ENCODE measurements around the gene HNF1A. TPM values are rescaled to one million over a fixed set of nuclear protein-coding genes. Genes with fewer than 3 reads are reported as not detected.
"Not testable (repeated sequence)": the region's sequence is repeated elsewhere in the genome, so short reads cannot be mapped to it uniquely, and the experiment has no call there.

HNF1A gene
- total RNA-seq, 8 experiments from 2014 or later = 0.05 to 0.71 (median 0.36) TPM; not detected in 3

- in situ Hi-C loops (cut with MboI; ENCODE audit: low pct_unique_long_range_greater_than_20kb in 2 of 9, low sequenced_read_pairs in 9 of 9, unreplicated experiment in 9 of 9) = no loop called here
- Histone ChIP-seq H3K27ac (no peak overlapping the region), H3K4me3 (no peak overlapping the region), H3K4me1 (replicated peaks in 1 of 2) (no peaks in the 10 kb centered on the region)
- 55 to 100% (median 75%) methylated on average over 1 to 9 of the region's 10 CpGs; no CpG with 5 or more reads in 1 of the 10 experiments for WGBS, 10 experiments
- no peak for ATAC-seq (replicated peaks in 6 of 8)
Measured at GRCh38 chr12:121030576-121031212, 52.4 kb downstream of the HNF1A start.

- Histone ChIP-seq H3K27ac (no peak overlapping the region), H3K4me3 (no peak overlapping the region), H3K4me1 (replicated peaks in 1 of 2) (no peaks in the 10 kb centered on the region)
- WGBS, 10 experiments = 0 to 100% (median 61%) methylated on average over 1 to 6 of the region's 10 CpGs; no CpG with 5 or more reads in 1 of the 10 experiments
- ATAC-seq (replicated peaks in 6 of 8) = peak in 3 of 8 experiments; percentile 14 to 57 (median 40)
- in situ Hi-C loops (cut with MboI; ENCODE audit: low pct_unique_long_range_greater_than_20kb in 2 of 9, low sequenced_read_pairs in 9 of 9, unreplicated experiment in 9 of 9) = no loop called here
Measured at GRCh38 chr12:121033625-121034349, 55.4 kb downstream of the HNF1A start.

- Histone ChIP-seq H3K4me1 (replicated peaks in 1 of 2) (no peaks in the 10 kb centered on the region), H3K4me3 (no peak overlapping the region), H3K27ac (no peak overlapping the region)
- no peak for ATAC-seq (replicated peaks in 6 of 8)
- WGBS, 10 experiments = 40 to 95% (median 80%) methylated on average over 1 to 6 of the region's 9 CpGs; no CpG with 5 or more reads in 1 of the 10 experiments
- in situ Hi-C loops (cut with MboI; ENCODE audit: low pct_unique_long_range_greater_than_20kb in 2 of 9, low sequenced_read_pairs in 9 of 9, unreplicated experiment in 9 of 9) = no loop called here
Measured at GRCh38 chr12:121034616-121035305, 56.4 kb downstream of the HNF1A start.

- no peak overlapping the region for H3K4me3 ChIP-seq
- in situ Hi-C loops (cut with MboI; ENCODE audit: low pct_unique_long_range_greater_than_20kb in 2 of 9, low sequenced_read_pairs in 9 of 9, unreplicated experiment in 9 of 9) = no loop called here
- no peaks in the 10 kb centered on the region for H3K4me1 ChIP-seq (replicated peaks in 1 of 2)
- ATAC-seq (replicated peaks in 6 of 8) = no peak
- WGBS, 10 experiments = 22 to 94% (median 51%) methylated on average over 1 to 6 of the region's 6 CpGs; no CpG with 5 or more reads in 1 of the 10 experiments
- no peak overlapping the region for H3K27ac ChIP-seq
Measured at GRCh38 chr12:121036810-121037326, 58.5 kb downstream of the HNF1A start.

- WGBS, 10 experiments = 0 to 78% (median 48%) methylated on average over 2 to 6 of the region's 13 CpGs; no CpG with 5 or more reads in 1 of the 10 experiments
- H3K27ac ChIP-seq = no peak within 1 kb of the TSS
- in situ Hi-C loops (cut with MboI; ENCODE audit: low pct_unique_long_range_greater_than_20kb in 2 of 9, low sequenced_read_pairs in 9 of 9, unreplicated experiment in 9 of 9) = no loop called here
- H3K4me3 ChIP-seq = no peak within 1 kb of the TSS
- ATAC-seq (replicated peaks in 6 of 8) = peak in 3 of 8 experiments; percentile 80 to 93 (median 82)
- no peaks in the 10 kb centered on the region for H3K4me1 ChIP-seq (replicated peaks in 1 of 2)
Measured at GRCh38 chr12:121038861-121039668, 60.7 kb downstream of the HNF1A start, which contains the start of gene OASL. OASL (minus strand) TSS chr12:121039246; CDS start chr12:121038971, 275 bp downstream.

GRCh38 chr12:121043067-121043466, 64.7 kb downstream of the HNF1A start:
- no peaks in the 10 kb centered on the region for H3K4me1 ChIP-seq (replicated peaks in 1 of 2)
- no peak overlapping the region for H3K4me3 ChIP-seq
- no peak overlapping the region for H3K27ac ChIP-seq
- in situ Hi-C loops (cut with MboI; ENCODE audit: low pct_unique_long_range_greater_than_20kb in 2 of 9, low sequenced_read_pairs in 9 of 9, unreplicated experiment in 9 of 9) = no loop called here
- ATAC-seq (replicated peaks in 6 of 8) = no peak
- 40 to 100% (median 67%) methylated on average over 1 to 4 of the region's 4 CpGs; no CpG with 5 or more reads in 1 of the 10 experiments for WGBS, 10 experiments

- H3K4me1 ChIP-seq (replicated peaks in 1 of 2); ATAC-seq (replicated peaks in 6 of 8); in situ Hi-C loops (cut with MboI; ENCODE audit: low pct_unique_long_range_greater_than_20kb in 2 of 9, low sequenced_read_pairs in 9 of 9, unreplicated experiment in 9 of 9); H3K4me3 ChIP-seq; H3K27ac ChIP-seq: not testable (repeated sequence)
- 57 to 98% (median 84%) methylated on average over 4 to 12 of the region's 12 CpGs; no CpG with 5 or more reads in 3 of the 10 experiments for WGBS, 10 experiments
Measured at GRCh38 chr12:121047400-121047799, 69.1 kb downstream of the HNF1A start.

- Histone ChIP-seq H3K27ac (no peak overlapping the region), H3K4me1 (replicated peaks in 1 of 2) (no peaks in the 10 kb centered on the region), H3K4me3 (no peak overlapping the region)
- in situ Hi-C loops (cut with MboI; ENCODE audit: low pct_unique_long_range_greater_than_20kb in 2 of 9, low sequenced_read_pairs in 9 of 9, unreplicated experiment in 9 of 9) = no loop called here
- WGBS, 10 experiments = 0 to 79% (median 61%) methylated on average over 1 to 7 of the region's 7 CpGs; no CpG with 5 or more reads in 3 of the 10 experiments
- ATAC-seq (replicated peaks in 6 of 8) = no peak
Measured at GRCh38 chr12:121048442-121048841, 70.1 kb downstream of the HNF1A start.

GRCh38 chr12:121050725-121051124, 72.4 kb downstream of the HNF1A start:
- in situ Hi-C loops (cut with MboI; ENCODE audit: low pct_unique_long_range_greater_than_20kb in 2 of 9, low sequenced_read_pairs in 9 of 9, unreplicated experiment in 9 of 9) = no loop called here
- H3K27ac ChIP-seq = no peak overlapping the region
- no peak overlapping the region for H3K4me3 ChIP-seq
- 0 to 73% (median 43%) methylated on average over 1 to 2 of the region's 2 CpGs; no CpG with 5 or more reads in 4 of the 10 experiments for WGBS, 10 experiments
- ATAC-seq (replicated peaks in 6 of 8) = peak in 3 of 8 experiments; percentile 54 to 88 (median 55)
- H3K4me1 ChIP-seq (replicated peaks in 1 of 2) = no peaks in the 10 kb centered on the region

Other genes with a start within 250 kb of the HNF1A start
- 10 to 100 TPM in 7 of 8 experiments, 1 to 10 TPM in 1; 8.3 to 28.7 (median 22.7) TPM for gene SPPL3, start 74.2 kb upstream of the HNF1A start, total RNA-seq
- 10 to 100 TPM in 7 of 8 experiments, 1 to 10 TPM in 1; 8.2 to 19.7 (median 12.7) TPM for gene C12orf43, start 37.9 kb downstream of the HNF1A start, total RNA-seq
- gene OASL, start 60.7 kb downstream of the HNF1A start, total RNA-seq = 1 to 10 TPM in 1 of 8 experiments, under 1 TPM in 4, not detected in 3; 0.08 to 3.1 (median 0.23) TPM
- gene P2RX7, start 154.3 kb downstream of the HNF1A start, total RNA-seq = 1 to 10 TPM in 1 of 8 experiments, under 1 TPM in 7; 0.08 to 1.9 (median 0.17) TPM
- gene P2RX4, start 231.6 kb downstream of the HNF1A start, total RNA-seq = 10 to 100 TPM in 2 of 8 experiments, 1 to 10 TPM in 6; 2.2 to 19.7 (median 7.5) TPM